Subcutaneous adipose tissue (tissue), 4 donors: Measurements from ENCODE around the gene ZNF467. TPM values are rescaled to one million over a fixed set of nuclear protein-coding genes. Genes with fewer than 3 reads are reported as not detected.

Source experiments
- CTCF ChIP-seq: fragments of 450-650 bp; IDR thresholded peaks from one replicate; pipeline ENCODE4 v1.5.1; 2016; ENCODE audit warnings: low read depth, mild to moderate bottlenecking, control low read depth, antibody characterized with exemption, moderate library complexity
- total RNA-seq, 4 donors: library from RNA; depleted of rRNA; stranded (reverse); fragments of >200 nt; gene quantifications; one replicate each; pipeline ENCODE4 v1.1.0, GENCODE V29; 2016

Gene ZNF467
- total RNA-seq, 4 donors from 2014 or later: 3.6 to 21.5 (median 4.6) TPM

- TF ChIP-seq CTCF: no peak
These were observed 22.2 kb downstream of the ZNF467 start for GRCh38 chr7:149751043-149751775.

- TF ChIP-seq CTCF: no peak
These were observed 23.1 kb downstream of the ZNF467 start for GRCh38 chr7:149750122-149750845.

- no peak for TF ChIP-seq CTCF
These were observed 25.1 kb downstream of the ZNF467 start for GRCh38 chr7:149748076-149748874.

- no peak for TF ChIP-seq CTCF
These were observed 29.7 kb downstream of the ZNF467 start for GRCh38 chr7:149743476-149744255.

GRCh38 chr7:149742075-149742701, 31.2 kb downstream of the ZNF467 start:
- TF ChIP-seq CTCF: no peak

GRCh38 chr7:149741629-149742028, 31.8 kb downstream of the ZNF467 start:
- no peak for TF ChIP-seq CTCF
